GM19324 (cell line): ENCODE results near the gene EDNRB.

Experiments
- ATAC-seq: cut with Tn5 transposase; IDR thresholded peaks from one replicate; pipeline ENCODE4 v1.9.1; 2021; ENCODE audit warnings: mild to moderate bottlenecking, moderate library complexity; ENCODE audit not compliant: unreplicated experiment, low FRiP score

Gene EDNRB

DNA sequence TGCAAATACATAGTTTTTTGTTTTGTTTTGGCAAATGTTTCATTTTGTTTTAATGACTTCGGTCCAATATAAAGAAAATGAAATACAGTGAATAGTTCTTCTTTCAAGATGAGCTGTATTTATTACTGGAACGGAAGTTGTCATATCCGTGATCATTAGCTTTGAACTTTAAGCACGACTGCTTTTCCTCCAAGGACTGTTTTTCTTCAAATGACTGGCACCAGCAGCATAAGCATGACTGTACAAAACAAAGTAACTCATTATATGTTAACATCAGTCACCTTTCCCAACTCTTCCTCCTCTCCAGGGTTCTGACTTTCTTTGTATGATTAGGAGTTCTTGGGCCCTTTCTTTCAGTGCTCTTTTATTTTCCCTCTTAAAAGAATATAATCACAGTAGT, 20.5 kb downstream of the EDNRB start:
- ATAC-seq: peak; percentile 83

DNA sequence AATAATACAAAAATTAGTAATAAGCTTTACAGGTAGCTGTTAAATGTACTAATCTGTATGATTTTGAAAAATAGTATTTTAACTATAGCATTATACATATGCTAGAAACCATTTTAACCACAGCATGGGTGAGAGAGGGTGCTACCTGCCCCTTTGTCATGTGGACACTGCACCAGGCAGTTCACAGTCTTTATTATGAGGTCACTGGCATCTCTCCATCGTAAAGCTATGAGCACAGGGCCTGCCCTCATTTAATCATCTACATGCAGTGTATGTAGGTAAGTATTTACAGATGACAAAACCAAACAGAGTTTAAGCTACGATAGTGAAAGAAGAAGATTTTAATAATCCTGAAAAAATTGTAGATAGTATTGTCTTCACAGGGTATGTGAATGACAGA, 21.7 kb downstream of the EDNRB start:
- ATAC-seq: no peak

DNA sequence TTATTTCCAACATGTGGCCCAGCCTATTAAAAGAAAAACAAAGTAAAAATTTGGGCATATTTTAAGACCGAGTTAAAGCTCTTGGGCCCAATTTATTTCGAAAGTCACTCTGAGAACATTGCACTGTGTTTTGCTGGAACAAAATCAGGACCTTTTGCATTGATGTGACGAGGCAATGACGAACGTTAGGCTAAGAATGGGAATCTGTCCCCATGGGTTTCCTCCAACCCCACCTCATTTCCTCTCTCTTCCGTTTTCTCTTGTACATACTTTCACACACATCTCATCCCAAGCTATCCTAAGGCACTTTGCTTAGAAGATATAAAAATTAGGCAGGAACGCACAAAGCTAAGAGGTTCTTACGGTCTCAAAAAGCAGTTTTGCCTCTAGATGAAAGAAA, 22.1 kb downstream of the EDNRB start:
- no peak for ATAC-seq

DNA sequence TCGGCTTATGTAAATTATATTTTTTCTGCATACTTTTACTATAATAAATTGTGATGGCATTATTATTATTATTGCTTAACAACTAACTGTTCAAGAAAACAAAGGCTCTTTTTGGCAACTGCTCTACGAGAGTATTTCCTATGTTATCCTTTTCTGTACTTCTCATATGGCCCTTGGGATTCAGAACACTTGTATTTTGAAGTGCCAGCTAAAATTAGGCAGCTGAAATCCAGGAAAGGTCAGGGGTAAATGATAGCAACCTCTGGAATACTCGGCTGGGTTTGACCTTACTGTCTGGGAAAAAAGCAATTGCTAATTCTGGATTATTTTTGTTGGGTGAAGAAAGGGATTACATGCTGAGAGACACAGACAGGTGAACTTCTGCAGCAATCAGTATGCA, 23.9 kb downstream of the EDNRB start:
- ATAC-seq: no peak

DNA sequence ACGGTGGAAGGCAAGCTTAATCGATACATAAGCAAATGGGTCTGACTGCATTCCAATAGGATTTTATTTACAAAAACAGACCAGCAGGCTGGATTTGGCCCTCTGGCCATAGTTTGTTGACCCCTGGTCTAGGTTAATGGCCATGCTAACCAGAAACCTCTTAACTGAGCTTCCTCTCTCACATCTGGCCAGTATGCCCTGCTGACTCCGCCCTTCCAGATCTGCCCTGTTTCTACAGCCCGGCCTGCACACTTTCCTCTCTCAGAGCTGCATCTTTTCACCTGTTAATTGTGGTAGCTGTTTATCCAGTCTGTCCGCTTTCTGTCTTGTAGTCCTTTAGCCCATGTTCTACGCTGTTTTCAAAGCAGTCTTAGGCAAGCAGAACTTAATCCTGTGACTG, 25.6 kb downstream of the EDNRB start:
- no peak for ATAC-seq

DNA sequence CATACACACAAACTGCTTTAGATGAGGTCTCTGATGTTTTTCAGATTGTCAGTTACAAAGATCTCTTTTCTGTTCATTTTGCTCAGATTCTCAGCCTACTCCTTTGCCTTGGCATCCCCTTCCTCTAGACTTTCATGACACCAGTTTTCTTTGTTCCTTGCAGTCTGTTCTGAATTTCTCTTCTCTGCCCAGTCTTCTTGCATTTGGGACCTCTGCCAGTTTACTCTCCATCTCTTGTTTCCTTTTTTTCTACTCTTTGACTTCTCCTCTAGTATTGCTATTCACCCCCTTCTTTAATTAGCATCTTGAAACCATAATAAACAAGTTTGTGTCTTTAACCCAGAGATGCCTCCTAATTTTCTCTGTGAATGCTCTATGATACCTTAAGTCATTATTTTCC, 26.1 kb downstream of the EDNRB start:
- no peak for ATAC-seq

DNA sequence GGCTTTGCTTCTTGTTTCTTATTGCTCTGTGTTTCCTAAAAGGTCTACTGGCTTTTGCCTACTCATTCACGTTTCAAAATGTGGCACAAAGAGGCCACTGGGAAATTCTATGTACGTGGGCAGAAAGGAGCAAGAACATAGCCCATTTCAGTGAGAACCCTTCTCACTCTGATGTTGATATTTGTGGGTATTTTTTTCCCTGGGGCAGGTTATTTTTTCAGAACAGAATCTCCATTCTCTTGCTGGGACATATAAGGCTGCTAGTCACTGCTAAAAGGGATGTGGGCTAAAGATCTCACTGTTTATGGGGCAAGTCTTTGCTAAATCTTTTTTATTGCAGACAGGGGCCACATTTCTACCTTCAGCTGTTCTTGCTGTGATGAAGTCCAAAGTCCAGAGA, 27.1 kb downstream of the EDNRB start:
- no peak for ATAC-seq

DNA sequence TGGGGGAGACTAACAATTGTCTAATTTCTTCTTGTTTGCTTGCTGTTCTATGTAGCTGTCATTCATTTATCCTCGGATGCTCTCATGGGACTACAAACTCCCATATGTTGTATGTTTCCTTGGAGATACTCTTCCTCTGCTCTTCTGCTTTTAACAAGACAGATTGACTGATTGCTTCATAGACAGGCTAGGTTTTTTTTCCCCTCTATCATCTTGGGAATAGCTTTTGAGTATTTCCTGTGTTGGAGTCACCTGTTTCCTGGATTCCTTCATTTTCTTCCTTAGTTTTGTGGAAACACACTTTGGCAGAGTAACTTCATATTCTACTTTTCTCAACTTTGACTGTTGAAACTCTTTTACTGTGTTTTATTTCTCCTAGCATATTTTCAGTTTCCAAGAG, 27.6 kb downstream of the EDNRB start:
- ATAC-seq: no peak

DNA sequence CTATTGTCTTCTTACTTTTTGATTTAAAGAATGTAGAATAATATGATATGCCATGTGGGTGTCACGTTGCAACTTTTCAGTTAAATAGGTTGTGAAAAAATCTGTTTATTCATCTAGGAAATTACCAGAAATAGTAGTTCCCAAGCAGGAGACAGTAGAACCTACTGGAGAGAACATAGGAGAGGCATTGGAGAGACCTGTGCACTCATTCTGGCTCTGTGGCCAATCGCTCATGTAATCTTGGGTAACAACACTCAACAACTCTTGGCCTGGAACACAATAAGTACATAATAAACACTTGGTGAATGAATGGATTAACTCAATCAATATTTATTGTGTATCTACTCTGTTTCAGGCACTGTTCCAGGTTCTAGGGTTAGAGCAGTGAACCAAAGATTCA, 35.3 kb downstream of the EDNRB start:
- no peak for ATAC-seq

DNA sequence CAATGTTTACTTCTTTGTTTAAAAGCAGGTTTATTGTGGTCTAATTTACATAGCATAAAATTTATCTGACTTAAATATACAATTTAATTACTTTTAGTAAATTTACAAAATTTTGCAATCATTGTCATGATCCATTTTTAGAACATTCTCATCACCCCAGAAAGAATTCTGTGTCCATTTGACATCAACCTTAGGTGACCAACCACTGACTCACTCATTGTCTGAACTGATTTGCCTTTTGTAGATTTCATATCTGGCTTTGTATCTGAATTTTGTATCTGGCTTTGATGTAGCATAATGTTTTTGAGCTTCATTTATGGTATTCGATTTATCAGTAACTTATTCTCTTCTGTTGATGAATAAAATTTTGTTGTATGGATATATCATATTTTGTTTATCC, 40.4 kb downstream of the EDNRB start:
- no peak for ATAC-seq

DNA sequence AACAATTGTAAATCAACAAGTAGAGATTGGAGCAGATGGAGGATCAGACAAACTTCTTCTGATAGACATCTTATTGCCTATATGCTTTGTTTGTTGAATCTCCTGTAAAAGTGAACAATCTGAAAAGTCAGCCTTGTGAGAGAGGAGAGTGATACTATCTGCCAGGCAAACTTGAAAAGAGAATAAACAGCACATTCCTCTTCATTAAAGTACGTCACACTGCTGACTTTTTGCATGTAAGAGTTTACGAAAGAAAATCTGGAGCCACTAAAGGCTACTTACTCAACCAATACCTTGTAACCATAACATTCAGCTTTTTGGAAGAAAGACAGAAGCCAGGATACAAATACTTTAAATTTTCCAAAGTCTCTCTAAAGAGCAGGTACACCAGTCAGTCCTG, 42.5 kb downstream of the EDNRB start:
- ATAC-seq: no peak

DNA sequence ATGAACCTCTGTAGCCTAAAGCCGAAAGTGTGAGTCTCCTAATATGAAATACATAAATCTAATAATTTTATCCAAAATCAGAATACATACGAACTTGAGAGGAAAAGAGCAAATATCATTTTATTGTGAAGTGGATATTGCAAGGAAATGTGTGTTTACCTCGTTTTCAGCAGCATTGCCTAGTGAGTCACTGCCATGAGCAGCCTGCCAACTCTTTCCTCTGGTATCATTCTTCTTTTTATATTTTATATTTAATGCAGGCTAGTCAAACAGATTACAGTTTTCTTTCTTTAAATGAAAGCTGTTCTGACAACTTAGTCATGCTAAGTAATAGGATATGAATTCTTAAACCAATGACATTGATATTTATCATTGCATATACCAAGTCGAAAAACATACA, 44.2 kb downstream of the EDNRB start:
- ATAC-seq: no peak

DNA sequence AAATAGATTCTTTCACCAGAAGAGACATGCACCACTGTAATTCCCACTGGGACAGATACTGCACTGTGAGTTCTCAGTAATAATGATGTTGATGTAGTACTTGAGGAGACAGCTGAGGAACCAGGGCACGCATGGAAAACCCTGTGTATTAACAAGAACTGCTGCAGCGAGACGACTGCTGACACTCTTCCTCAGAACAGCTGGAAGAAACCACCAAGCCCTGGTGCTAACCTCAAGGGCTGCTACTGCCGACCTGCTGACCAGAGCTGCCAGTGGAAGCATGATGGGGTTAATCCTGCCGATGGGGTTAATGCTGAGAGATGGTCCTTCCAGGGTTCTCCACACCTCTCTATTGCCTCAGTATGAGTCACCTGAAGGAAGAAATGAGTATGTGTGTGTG, 45.6 kb downstream of the EDNRB start:
- no peak for ATAC-seq

DNA sequence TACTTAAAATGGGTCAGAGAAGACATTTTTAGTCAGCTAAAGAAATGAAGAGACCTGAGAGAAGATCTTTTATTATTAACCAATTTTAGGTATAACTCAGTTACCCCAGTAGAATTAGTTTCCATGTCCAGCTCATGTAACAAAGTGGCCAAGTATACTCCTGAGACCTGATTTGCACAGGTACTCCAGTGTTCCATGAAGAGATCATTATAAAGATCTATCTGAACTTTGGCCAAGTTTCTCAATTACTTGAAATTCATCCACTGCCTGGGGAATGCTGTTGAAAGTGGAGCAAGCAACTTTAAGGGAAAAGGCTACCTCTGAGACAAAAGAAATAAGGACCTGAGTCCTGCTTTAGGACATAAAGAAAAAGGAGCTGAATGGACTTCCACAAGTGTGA, 47.0 kb downstream of the EDNRB start:
- no peak for ATAC-seq

DNA sequence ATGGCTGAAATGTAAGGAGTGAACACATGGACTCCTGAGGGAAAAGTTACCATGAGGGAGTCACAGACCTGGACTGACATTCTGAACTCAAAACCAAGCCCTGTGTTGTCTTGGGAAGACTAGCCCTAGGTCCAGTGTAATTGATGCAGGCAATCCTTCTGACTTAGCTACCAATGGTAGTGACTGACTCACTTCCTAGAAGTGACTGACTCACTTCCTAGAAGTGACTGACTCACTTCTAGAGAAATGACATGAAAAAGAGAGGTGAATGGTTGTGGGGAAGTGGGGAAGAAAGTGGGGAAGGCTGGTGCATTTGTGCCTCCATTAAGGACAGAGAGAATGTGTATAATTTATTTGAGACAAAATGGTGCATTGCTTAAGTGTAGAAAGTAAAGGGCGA, 49.9 kb downstream of the EDNRB start:
- ATAC-seq: no peak

DNA sequence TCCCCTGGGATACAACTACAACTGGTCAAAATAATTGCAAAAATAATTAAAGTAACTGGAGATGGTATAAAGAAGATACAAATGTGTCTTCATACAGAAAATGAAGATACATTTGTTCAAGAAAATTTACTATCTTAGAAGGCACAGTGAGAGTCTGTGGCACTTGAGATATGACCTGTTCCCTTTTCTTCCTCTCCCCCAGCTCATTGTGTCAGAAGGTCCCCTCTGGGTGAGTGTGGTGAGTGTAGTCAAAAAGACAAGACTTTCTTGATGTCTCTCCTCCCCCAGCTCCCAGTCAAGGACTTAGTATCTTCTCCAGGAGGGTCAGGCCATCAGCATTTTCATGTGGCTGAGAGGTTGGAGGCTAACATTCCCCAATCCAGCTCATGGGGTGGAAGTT, 51.7 kb downstream of the EDNRB start:
- no peak for ATAC-seq

DNA sequence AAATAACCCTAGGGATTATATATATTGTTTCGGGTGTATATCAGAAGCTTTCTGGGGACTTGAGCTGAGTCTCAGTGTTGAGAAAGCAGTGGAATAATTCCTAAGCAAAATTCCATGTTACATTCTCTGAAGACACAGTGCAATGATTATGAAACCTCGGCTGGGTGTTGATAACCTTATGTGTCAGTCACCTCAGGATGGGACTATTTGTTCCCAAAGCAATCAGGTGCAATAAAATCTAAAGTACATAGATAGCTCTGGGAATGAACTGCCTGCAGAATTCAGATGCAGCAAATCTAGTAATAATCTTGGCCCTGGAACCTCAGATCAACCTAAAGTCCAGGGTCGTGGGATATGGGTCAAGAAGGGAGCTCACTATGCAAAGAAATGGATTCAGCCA, 53.0 kb downstream of the EDNRB start:
- ATAC-seq: no peak

DNA sequence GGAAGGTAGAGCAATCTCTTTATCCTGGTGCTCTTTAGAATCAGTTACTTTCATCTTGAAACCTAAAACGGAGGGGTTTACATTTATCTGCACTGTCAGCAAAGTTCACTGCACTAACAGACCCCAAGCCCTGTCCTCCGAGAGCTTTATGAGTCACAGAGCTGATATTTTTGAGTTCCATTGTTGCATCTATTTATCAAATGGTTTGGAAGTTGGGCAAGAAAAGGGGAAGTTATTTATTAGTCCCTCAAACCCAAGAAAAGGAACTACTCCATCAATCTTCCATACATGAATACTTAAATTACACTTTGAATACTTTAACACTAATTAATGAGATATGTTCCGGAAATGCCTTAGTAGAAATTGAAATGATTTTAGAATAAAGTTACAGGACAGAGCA, 55.5 kb downstream of the EDNRB start:
- ATAC-seq: no peak

DNA sequence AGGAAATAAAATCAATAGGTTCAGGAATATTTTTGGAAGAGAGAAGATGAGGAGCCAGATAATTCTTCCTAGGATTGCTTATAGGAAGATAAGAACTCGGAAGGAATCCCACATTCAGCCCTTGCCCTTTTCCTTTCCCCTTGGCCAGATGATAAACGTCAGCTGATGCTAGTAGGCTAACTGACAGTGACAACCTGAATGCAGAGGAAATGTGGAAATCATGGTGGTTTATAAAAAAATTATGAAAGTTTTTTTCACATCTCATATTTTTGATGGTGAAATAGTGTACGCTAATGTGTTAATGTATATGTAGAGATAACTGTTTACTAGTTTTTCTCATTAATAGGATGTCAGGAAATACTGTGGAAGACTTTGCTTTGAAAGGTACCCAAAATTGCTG, 56.9 kb downstream of the EDNRB start:
- no peak for ATAC-seq

DNA sequence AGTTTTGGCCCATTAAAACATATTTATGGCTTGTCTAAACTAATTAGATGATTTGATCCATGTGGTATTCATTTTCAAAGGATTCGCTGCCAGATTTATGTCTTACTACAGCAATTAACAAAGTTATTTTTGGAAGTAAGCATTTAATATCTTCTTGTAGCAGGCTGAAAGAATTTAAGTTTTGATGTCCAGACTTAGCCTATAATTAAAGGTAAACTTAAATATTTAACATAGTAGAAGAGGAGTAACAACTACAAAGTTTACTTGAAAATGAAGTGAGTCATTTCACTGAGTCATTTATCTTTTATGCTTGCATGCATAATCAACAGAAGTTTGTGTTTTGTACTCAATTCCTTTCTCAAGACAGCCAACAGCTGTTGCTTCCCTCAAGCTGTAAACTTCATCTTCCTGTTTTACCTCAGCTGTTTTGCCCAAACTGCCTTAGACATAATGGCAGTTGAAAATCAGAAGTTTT, 58.1 kb downstream of the EDNRB start:
- ATAC-seq: no peak

DNA sequence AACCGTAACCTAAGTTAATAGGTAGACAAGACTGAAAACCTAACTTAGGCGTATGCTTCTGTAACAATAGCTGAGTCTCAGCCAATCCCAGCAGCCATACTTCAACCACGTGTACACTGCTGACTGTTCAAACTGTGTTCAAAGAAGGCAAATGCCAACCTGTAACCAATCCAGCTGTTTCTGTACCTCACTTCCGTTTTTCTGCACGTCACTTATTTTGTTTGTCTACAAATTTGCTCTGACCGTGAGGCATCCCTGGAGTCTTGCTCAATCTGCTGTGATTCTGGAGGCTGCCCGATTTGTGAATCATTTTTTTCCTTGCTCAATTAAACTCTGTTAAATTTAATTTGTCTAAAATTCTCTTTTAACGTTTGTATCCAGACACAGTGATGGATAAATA, 59.2 kb downstream of the EDNRB start:
- ATAC-seq: no peak

DNA sequence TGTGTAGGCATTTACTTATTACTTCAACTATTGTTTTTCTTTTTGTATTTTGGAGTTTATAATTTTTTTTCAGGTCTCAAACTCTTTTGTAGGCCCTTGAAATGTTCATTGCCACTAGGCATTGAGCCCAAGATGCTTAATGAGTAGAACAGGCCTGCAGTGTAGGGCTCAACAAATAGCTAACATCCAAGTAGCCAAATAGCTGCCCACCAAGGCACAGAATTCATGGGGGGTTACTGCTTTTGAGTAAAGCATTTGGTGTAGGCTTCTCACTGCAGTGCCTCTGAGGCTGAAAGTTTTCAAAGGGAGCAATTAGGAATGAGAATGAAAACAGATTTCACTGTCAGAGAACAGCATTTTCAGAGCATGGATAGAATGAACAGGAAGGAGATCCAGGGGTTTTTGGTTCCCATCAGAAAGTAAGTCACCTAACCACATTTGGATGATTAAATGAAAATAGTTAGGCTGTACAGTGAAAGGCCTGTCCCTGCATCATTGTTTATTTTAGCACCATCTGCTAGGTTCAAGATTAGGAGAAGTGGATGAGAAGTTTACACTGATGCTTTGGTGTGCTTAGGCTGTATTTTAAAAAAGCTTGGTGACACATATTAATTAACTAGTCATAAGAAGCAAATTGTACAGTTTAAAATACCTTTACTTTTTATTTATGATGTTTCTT, 61.0 kb downstream of the EDNRB start:
- no peak for ATAC-seq

DNA sequence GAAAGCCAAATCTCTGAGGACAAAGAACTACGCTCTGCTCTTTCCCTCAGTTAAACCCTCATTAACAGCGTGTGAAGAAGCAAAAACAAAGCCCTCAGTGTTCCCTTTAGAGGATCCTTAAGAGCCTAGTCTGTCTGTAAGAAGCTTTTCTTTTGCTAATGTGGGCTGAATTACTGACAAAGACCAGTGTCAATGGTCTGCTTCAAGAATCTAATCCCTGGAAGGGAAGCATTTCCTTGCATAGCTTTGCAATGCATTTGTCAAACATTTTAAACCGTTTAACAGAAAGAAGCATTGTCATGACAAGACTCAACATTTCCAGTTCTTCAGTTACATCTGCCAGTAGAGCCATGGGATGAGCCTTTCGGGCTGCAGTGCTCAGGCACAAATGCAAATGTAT, 64.9 kb downstream of the EDNRB start:
- no peak for ATAC-seq
